MM.1S (cell line): ENCODE measurements around the gene SLC2A11.

Experiments
- CTCF ChIP-seq: fragments of 300-600 bp; sonication (generic); IDR thresholded peaks from 2 replicates; pipeline ENCODE4 v1.5.1; 2016; ENCODE audit warnings: antibody characterized with exemption, low read length, mixed read lengths
- EZH2 ChIP-seq: fragments of 300-600 bp; sonication (generic); optimal IDR thresholded peaks from 2 replicates; pipeline ENCODE3; 2017; ENCODE audit warnings: low read depth, mild to moderate bottlenecking, antibody characterized with exemption, low read length, mixed read lengths
- EZH2phosphoT487 ChIP-seq: fragments of 300-600 bp; sonication (generic); IDR thresholded peaks from 2 replicates; pipeline ENCODE4 v1.6.1; 2018; ENCODE audit warnings: antibody characterized with exemption, low read length

GRCh38 chr22:23823331-23823791 is 34.3 kb upstream of the SLC2A11 start:
- no peak for TF ChIP-seq CTCF
- no peak for TF ChIP-seq EZH2
- no peak for TF ChIP-seq EZH2phosphoT487
